ENCODE results near the gene IGF2BP3.
"Not testable (repeated sequence)": the region's sequence is repeated elsewhere in the genome, so short reads cannot be mapped to it uniquely, and the experiment has no call there.

Gene IGF2BP3

GRCh38 chr7:23410446-23411183, 59.7 kb downstream of the IGF2BP3 start:
- H3K9ac ChIP-seq = no peak overlapping the region
- H3K4me3 ChIP-seq (IDR thresholded peaks at IDR 0.05; ENCODE audit: insufficient read depth, low read depth, low read length) = no peak overlapping the region
- H4K20me1 ChIP-seq (ENCODE audit: insufficient read depth) = no peaks in the 10 kb centered on the region; the same call in 1 of the 2 replicates
- no peak overlapping the region for H3K4me2 ChIP-seq
- peaks cover 29% of the 10 kb centered on the region for H3K4me1 ChIP-seq (ENCODE audit: low read depth, poor library complexity, severe bottlenecking)
- no peaks in the 10 kb centered on the region for H3K27me3 ChIP-seq (ENCODE audit: insufficient read depth, low read depth)
- 0 out of 2 replicates have a peak overlapping the region, but pooled peaks have one; percentile 5 for H3K27ac ChIP-seq
- H2AFZ ChIP-seq (ENCODE audit: low read depth) = no peak overlapping the region
- peaks cover 86% of the 10 kb centered on the region; the same call in 1 of the 2 replicates for H3K79me2 ChIP-seq (ENCODE audit: insufficient read depth, low read depth)
- peaks cover 24% of the 10 kb centered on the region; the same call in 1 of the 2 replicates for H3K36me3 ChIP-seq (ENCODE audit: insufficient read depth)
- TF ChIP-seq CTCF (conservative IDR thresholded peaks at IDR 0.05; ENCODE audit: low read depth, low read length) = no peak

DNA sequence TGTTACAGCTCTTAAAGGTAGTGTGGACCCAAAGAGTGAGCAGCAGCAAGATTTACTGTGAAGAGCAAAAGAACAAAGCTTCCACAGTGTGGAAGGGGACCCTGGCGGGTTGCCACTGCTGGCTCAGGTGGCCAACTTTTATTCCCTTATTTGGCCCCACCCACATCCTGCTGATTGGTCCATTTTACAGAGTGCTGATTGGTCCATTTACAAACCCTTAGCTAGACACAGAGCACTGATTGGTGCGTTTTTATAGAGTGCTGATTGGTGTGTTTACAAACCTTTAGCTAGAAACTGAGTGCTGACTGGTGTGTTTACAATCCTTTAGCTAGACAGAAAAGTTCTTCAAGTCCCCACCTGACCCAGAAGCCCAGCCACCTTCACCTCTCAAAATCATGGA, 63.7 kb downstream of the IGF2BP3 start:
- Histone ChIP-seq H3K79me2 (ENCODE audit: insufficient read depth, low read depth) (peaks cover 70% of the 10 kb centered on the region; the same call in 1 of the 2 replicates), H3K36me3 (ENCODE audit: insufficient read depth) (peaks cover 22% of the 10 kb centered on the region), H3K4me1 (ENCODE audit: low read depth, poor library complexity, severe bottlenecking) (peaks cover 21% of the 10 kb centered on the region)
- not testable (repeated sequence) for H2AFZ ChIP-seq (ENCODE audit: low read depth); H3K4me2 ChIP-seq; H4K20me1 ChIP-seq (ENCODE audit: insufficient read depth); H3K27me3 ChIP-seq (ENCODE audit: insufficient read depth, low read depth); H3K9ac ChIP-seq; H3K27ac ChIP-seq; H3K4me3 ChIP-seq (IDR thresholded peaks at IDR 0.05; ENCODE audit: insufficient read depth, low read depth, low read length)

DNA sequence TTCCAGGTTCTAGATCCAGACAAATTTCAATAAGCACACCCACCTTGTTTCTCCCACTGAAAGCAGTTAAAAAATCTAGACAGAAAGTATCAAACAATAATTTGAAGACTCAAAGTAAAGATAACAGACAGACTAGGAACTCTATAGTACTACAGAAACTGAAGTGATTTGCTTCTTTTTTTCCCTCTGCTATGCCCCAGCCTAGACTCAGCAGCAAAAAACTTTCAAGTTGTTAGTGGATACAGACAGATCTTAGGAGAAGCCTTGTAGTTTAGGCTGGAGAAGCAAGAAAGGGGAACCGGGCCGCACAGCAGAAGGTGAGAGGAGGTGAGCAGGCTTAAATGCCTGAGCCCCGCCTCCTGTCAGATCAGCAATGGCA, 65.1 kb downstream of the IGF2BP3 start:
- Histone ChIP-seq H3K4me1 (ENCODE audit: low read depth, poor library complexity, severe bottlenecking) (peaks cover 8% of the 10 kb centered on the region), H3K79me2 (ENCODE audit: insufficient read depth, low read depth) (peaks cover 57% of the 10 kb centered on the region; the same call in 1 of the 2 replicates), H3K27me3 (ENCODE audit: insufficient read depth, low read depth) (no peaks in the 10 kb centered on the region), H4K20me1 (ENCODE audit: insufficient read depth) (no peaks in the 10 kb centered on the region; the same call in 1 of the 2 replicates), H3K36me3 (ENCODE audit: insufficient read depth) (peaks cover 13% of the 10 kb centered on the region), H3K27ac (no peak overlapping the region), H3K9ac (no peak overlapping the region), H3K4me3 (IDR thresholded peaks at IDR 0.05; ENCODE audit: insufficient read depth, low read depth, low read length) (no peak overlapping the region), H3K4me2 (no peak overlapping the region), H2AFZ (ENCODE audit: low read depth) (no peak overlapping the region)
- no peak for TF ChIP-seq CTCF (conservative IDR thresholded peaks at IDR 0.05; ENCODE audit: low read depth, low read length)

GRCh38 chr7:23404546-23405239, 65.6 kb downstream of the IGF2BP3 start:
- Histone ChIP-seq H3K9ac (no peak overlapping the region), H3K4me3 (IDR thresholded peaks at IDR 0.05; ENCODE audit: insufficient read depth, low read depth, low read length) (no peak overlapping the region), H3K4me2 (no peak overlapping the region), H3K27me3 (ENCODE audit: insufficient read depth, low read depth) (no peaks in the 10 kb centered on the region), H2AFZ (ENCODE audit: low read depth) (no peak overlapping the region), H4K20me1 (ENCODE audit: insufficient read depth) (no peaks in the 10 kb centered on the region; the same call in 1 of the 2 replicates), H3K4me1 (ENCODE audit: low read depth, poor library complexity, severe bottlenecking) (peaks cover 6% of the 10 kb centered on the region), H3K27ac (no peak overlapping the region), H3K79me2 (ENCODE audit: insufficient read depth, low read depth) (peaks cover 62% of the 10 kb centered on the region; the same call in 1 of the 2 replicates), H3K36me3 (ENCODE audit: insufficient read depth) (peaks cover 13% of the 10 kb centered on the region)
- TF ChIP-seq CTCF (conservative IDR thresholded peaks at IDR 0.05; ENCODE audit: low read depth, low read length) = no peak

All from KMS-11 (cell line).